Measurements from ENCODE around the gene AGAP1. TPM values are rescaled to one million over a fixed set of nuclear protein-coding genes. Genes with fewer than 3 reads are reported as not detected.
A peak's percentile ranks its signal among the peaks of the same experiment; 100 is the strongest.

AGAP1 gene
- total RNA-seq, 2 donors from 2014 or later: 22.5 to 23.9 TPM

GRCh38 chr2:235721625-235722024, 227.8 kb downstream of the AGAP1 start:
- intact Hi-C loops (cut with DNase I): no loop called here
- no peak for DNase-seq
- ATAC-seq: no peak

GRCh38 chr2:235722869-235723268, 229.0 kb downstream of the AGAP1 start:
- DNase-seq (no peak), ATAC-seq (no peak)
- intact Hi-C loops (cut with DNase I): no loop called here

GRCh38 chr2:235723371-235723770, 229.5 kb downstream of the AGAP1 start:
- intact Hi-C loops (cut with DNase I): no loop called here
- ATAC-seq (no peak), DNase-seq (no peak)

- DNase-seq (no peak), ATAC-seq (peak in 1 of 2 donors; percentile 22)
- intact Hi-C loops (cut with DNase I): no loop called here
Measured at GRCh38 chr2:235723811-235724465, 230.1 kb downstream of the AGAP1 start.

- DNase-seq: peak; percentile 66
- peak; percentile 74 to 86 for ATAC-seq
- intact Hi-C loops (cut with DNase I): no loop called here
Measured at GRCh38 chr2:235725016-235725489, 231.2 kb downstream of the AGAP1 start.

GRCh38 chr2:235725841-235726240, 232.0 kb downstream of the AGAP1 start:
- intact Hi-C loops (cut with DNase I): no loop called here
- ATAC-seq (no peak), DNase-seq (no peak)

- intact Hi-C loops (cut with DNase I): no loop called here
- ATAC-seq: no peak
- no peak for DNase-seq
Measured at GRCh38 chr2:235726554-235726953, 232.7 kb downstream of the AGAP1 start.

- intact Hi-C loops (cut with DNase I): no loop called here
- DNase-seq (no peak), ATAC-seq (no peak)
Measured at GRCh38 chr2:235727174-235727573, 233.3 kb downstream of the AGAP1 start.

- intact Hi-C loops (cut with DNase I): no loop called here
- ATAC-seq (no peak), DNase-seq (no peak)
Measured at GRCh38 chr2:235727891-235728799, 234.3 kb downstream of the AGAP1 start.

GRCh38 chr2:235728800-235729556, 235.1 kb downstream of the AGAP1 start:
- intact Hi-C loops (cut with DNase I): no loop called here
- DNase-seq (peak; percentile 67), ATAC-seq (peak; percentile 43 to 62)

GRCh38 chr2:235729557-235729947, 235.7 kb downstream of the AGAP1 start:
- ATAC-seq (no peak), DNase-seq (no peak)
- intact Hi-C loops (cut with DNase I): no loop called here

GRCh38 chr2:235730115-235730514, 236.3 kb downstream of the AGAP1 start:
- ATAC-seq: no peak
- intact Hi-C loops (cut with DNase I): no loop called here
- DNase-seq: no peak

GRCh38 chr2:235733761-235734160, 239.9 kb downstream of the AGAP1 start:
- intact Hi-C loops (cut with DNase I): no loop called here
- DNase-seq: no peak
- no peak for ATAC-seq

GRCh38 chr2:235734168-235734567, 240.3 kb downstream of the AGAP1 start:
- ATAC-seq: no peak
- intact Hi-C loops (cut with DNase I): no loop called here

GRCh38 chr2:235734688-235735231, 240.9 kb downstream of the AGAP1 start:
- ATAC-seq: peak; percentile 64 to 72
- no peak for DNase-seq
- intact Hi-C loops (cut with DNase I): no loop called here

More at GRCh38 chr2:235734168-235734567, 240.3 kb downstream of the AGAP1 start:
- no peak for DNase-seq

GRCh38 chr2:235737396-235737795, 243.6 kb downstream of the AGAP1 start:
- no peak for ATAC-seq
- DNase-seq: no peak
- intact Hi-C loops (cut with DNase I): no loop called here

- DNase-seq (no peak), ATAC-seq (no peak)
- intact Hi-C loops (cut with DNase I): no loop called here
Measured at GRCh38 chr2:235737840-235738239, 244.0 kb downstream of the AGAP1 start.

GRCh38 chr2:235739704-235740415, 246.0 kb downstream of the AGAP1 start:
- ATAC-seq (no peak), DNase-seq (no peak)
- intact Hi-C loops (cut with DNase I): loop anchor here in 1 of 2 donors (10.0 kb wide), 2 partner anchors 65 to 595 kb away; no protein-coding TSS in a partner anchor

GRCh38 chr2:235740821-235741220, 247.0 kb downstream of the AGAP1 start:
- ATAC-seq (no peak), DNase-seq (no peak)
- intact Hi-C loops (cut with DNase I): loop anchor here in 1 of 2 donors (10.0 kb wide), 2 partner anchors 66 to 596 kb away; no protein-coding TSS in a partner anchor
